ENCODE data around the gene MOB2. TPM values are rescaled to one million over a fixed set of nuclear protein-coding genes. Genes with fewer than 3 reads are reported as not detected.

MOB2 gene
- total and polyA plus RNA-seq, 8 donors, result 13.7 to 30.4 (median 18.2) TPM

DNA sequence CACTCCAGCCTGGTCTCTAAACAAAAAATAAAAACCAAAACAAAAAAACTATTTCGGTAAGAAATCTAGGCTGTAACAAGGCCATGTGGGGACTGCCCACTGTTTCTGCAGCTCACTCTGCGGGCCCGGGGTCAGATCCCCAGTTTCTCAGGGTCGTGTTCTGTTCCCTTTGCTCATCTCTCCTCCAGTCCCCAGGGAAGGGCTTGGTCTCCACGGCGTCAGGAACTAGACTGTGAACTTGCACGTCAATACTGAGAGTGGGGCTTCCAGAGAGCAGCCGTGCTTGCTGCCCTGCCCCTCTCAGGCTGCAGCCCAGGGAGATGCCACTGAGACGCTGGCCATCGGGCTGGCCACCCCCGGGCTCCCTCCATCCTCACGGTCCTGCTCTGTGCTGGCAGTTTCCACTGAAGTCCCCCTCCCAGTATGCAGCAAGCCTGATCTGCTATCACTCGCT is 33.7 kb upstream of the MOB2 start:
- 80 to 83% methylated on average over 13 of the region's 13 CpGs for WGBS, 2 donors
- H3K4me1 ChIP-seq, result peaks cover 4% of the 10 kb centered on the region in 3 donors
- no peaks in the 10 kb centered on the region for H3K36me3 ChIP-seq
- intact Hi-C loops (cut with DNase I), result no loop called here
- H3K27ac ChIP-seq, result no peak overlapping the region
- peak in 1 of 6 donors; percentile 33 for DNase-seq
- H3K9me3 ChIP-seq, result no peaks in the 10 kb centered on the region
- FAIRE-seq, result no peak
- no peaks in the 10 kb centered on the region for H3K27me3 ChIP-seq
- no peak for ATAC-seq
- TF ChIP-seq, protein P1, sequence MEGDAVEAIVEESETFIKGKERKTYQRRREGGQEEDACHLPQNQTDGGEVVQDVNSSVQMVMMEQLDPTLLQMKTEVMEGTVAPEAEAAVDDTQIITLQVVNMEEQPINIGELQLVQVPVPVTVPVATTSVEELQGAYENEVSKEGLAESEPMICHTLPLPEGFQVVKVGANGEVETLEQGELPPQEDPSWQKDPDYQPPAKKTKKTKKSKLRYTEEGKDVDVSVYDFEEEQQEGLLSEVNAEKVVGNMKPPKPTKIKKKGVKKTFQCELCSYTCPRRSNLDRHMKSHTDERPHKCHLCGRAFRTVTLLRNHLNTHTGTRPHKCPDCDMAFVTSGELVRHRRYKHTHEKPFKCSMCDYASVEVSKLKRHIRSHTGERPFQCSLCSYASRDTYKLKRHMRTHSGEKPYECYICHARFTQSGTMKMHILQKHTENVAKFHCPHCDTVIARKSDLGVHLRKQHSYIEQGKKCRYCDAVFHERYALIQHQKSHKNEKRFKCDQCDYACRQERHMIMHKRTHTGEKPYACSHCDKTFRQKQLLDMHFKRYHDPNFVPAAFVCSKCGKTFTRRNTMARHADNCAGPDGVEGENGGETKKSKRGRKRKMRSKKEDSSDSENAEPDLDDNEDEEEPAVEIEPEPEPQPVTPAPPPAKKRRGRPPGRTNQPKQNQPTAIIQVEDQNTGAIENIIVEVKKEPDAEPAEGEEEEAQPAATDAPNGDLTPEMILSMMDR (IDR thresholded peaks at IDR 0.05), result no peak
- no peak overlapping the region for H3K4me3 ChIP-seq

DNA sequence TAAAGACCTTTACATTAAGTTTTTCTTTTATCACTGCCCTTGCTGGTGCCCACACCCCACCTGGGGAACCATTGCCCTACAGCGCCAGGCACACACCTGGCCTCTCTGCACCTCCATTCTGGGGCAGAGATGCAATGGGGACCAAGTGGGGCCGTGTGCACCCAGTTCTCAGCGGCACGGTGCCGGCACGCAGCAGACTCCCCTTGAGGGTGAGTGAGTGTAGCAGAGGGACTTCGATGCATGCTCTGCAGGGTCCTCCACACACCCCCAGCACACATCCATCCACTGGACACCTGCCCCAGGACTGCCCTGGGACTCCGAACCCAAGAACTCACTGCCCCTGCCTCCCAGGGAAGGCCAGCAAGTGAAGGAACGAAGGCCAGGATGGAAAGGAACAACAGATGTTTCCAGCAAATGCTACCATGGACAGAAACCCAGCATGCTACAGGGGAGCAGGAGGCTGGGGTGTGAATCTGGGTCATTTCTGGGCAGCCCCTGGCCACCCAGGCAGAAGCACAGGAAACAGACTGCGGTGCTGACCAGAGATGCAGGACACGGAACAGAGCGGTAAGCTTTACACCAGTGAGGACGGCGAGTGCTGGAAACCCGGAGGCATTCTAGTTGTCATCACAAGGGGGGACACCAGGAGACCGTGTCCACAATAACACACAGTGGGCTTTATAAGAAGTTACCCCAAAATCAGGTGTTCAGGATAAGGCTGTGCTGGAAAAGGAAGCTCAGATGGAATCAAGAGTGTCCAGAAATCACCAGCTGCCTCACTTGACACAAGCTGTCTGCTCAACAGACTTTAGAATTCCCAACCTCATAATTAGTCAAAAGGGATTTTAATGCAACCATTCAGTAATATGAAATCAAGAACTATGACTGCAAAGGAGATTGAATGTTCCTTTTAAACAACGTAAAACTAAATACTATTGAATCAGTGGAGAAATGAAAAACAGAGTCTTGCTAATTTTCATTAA is 32.7 kb upstream of the MOB2 start:
- Histone ChIP-seq H3K4me3 (no peak overlapping the region), H3K27ac (no peak overlapping the region), H3K27me3 (no peaks in the 10 kb centered on the region), H3K4me1 (peaks cover 4 to 8% (median 4%) of the 10 kb centered on the region in 3 donors), H3K36me3 (no peaks in the 10 kb centered on the region), H3K9me3 (no peaks in the 10 kb centered on the region)
- TF ChIP-seq, protein P1 (IDR thresholded peaks at IDR 0.05), result no peak
- FAIRE-seq (no peak), ATAC-seq (no peak), DNase-seq (peak in 1 of 6 donors; percentile 32)
- WGBS, 2 donors, result 92 to 94% methylated on average over 17 of the region's 17 CpGs
- intact Hi-C loops (cut with DNase I), result loop anchor here in 2 of 3 donors (5.0 kb wide), 2 partner anchors 227 to 317 kb away; no protein-coding TSS in a partner anchor

DNA sequence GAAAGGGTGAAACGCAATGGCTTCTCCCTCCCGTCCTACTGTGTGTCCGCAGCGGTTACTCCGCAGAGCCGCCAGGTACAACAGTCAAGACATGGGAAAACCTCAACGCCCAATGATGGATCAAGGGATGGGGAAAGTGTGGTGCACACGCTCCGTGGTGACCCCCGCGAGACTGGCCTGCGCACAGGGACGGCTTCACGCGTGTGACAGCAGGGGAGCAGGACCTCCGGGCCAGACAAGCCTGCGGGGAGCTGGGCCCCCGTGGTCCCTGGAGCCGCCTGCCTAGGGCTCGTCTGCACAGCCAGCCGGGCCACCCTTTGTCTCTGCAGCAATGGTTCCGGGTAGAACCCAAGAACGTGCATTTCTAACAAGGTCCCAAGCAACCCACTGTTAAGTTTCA is 31.7 kb upstream of the MOB2 start:
- DNase-seq (peak in 2 of 6 donors; percentile 46 to 63), ATAC-seq (no peak), FAIRE-seq (no peak)
- TF ChIP-seq, protein P1 (IDR thresholded peaks at IDR 0.05), result no peak
- 91 to 94% methylated on average over 23 of the region's 23 CpGs for WGBS, 2 donors
- no peak overlapping the region for H3K4me3 ChIP-seq
- no peaks in the 10 kb centered on the region for H3K9me3 ChIP-seq
- H3K27ac ChIP-seq, result no peak overlapping the region
- intact Hi-C loops (cut with DNase I), result loop anchor here in 2 of 3 donors (5.0 kb wide), 2 partner anchors 226 to 316 kb away; no protein-coding TSS in a partner anchor
- H3K27me3 ChIP-seq, result no peaks in the 10 kb centered on the region
- no peaks in the 10 kb centered on the region for H3K36me3 ChIP-seq
- peaks cover 4 to 8% (median 4%) of the 10 kb centered on the region in 3 donors for H3K4me1 ChIP-seq

DNA sequence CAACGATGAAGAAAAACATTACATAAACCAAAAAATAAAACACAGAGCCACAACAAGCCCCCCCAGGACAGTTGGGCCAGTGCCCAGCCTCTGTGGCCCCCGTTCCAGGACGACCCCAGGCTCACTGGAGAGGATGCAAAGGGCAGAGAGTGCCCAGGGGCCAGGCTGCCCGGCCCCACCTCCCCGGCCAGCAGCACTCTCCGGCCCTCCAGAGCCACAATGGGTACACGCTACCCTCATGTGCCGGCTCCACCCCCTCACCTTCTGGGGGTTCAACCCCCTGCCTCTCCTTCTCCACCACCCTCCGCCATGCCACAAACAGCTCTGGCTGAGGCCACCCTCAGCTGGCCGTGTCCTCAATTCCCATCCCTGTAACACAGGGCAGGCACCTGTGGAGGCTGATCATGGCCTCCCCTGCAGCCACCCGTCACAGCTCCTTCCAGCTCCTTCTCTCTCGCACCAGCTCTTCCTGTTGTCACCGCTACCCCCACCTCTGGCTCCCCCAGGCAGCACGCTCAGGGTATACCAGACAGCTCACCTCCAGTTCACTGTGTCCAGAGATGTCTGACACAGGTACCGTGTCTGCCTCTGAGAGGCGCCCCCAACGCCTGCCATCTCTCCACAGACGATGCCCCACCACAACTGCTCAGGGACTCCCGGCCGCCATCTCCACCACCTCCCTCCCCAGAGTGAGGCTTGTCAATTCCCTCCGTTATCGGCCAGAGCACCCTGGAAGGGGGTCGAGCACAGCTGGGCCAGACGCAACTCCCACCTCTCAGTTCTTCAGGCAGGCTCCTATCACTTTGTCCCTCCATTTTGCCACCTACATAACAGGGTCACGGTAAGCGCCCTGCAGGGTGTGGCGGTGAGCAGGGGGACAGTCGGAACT is 30.8 kb upstream of the MOB2 start:
- DNase-seq, result peak in 2 of 6 donors; percentile 46 to 67
- no peak for ATAC-seq
- no peak overlapping the region for H3K27ac ChIP-seq
- TF ChIP-seq, protein P1 (IDR thresholded peaks at IDR 0.05), result no peak
- H3K27me3 ChIP-seq, result no peaks in the 10 kb centered on the region
- no peaks in the 10 kb centered on the region for H3K9me3 ChIP-seq
- intact Hi-C loops (cut with DNase I), result loop anchor here in 2 of 3 donors (5.0 kb wide), 2 partner anchors 225 to 315 kb away; no protein-coding TSS in a partner anchor
- H3K4me1 ChIP-seq, result peaks cover 4 to 8% (median 4%) of the 10 kb centered on the region in 3 donors
- no peak overlapping the region for H3K4me3 ChIP-seq
- 85 to 89% methylated on average over 28 of the region's 28 CpGs for WGBS, 2 donors
- no peaks in the 10 kb centered on the region for H3K36me3 ChIP-seq
- no peak for FAIRE-seq

Data from pancreas (tissue), 10 donors.